GM06990 (cell line): ENCODE results near the gene COL23A1.
"Not testable (repeated sequence)": the region's sequence is repeated elsewhere in the genome, so short reads cannot be mapped to it uniquely, and the experiment has no call there.

Experiments used
- DNase-seq: peaks from one replicate; pipeline ENCODE4 v3.0.0-alpha.2; 2011; ENCODE audit not compliant: insufficient read length; ENCODE audit errors: extremely low read depth
- H3K27me3 ChIP-seq: replicated peaks from 2 replicates; pipeline ENCODE4 v1.6.0; 2011; ENCODE audit warnings: low read length; ENCODE audit not compliant: control insufficient read depth, insufficient read depth
- H3K36me3 ChIP-seq: 2 replicates; pipeline ENCODE4 v1.5.1; 2011; ENCODE audit warnings: low read length; ENCODE audit not compliant: control insufficient read depth, insufficient read depth
- H3K4me3 ChIP-seq: replicated peaks from 2 replicates; pipeline ENCODE4 v1.5.1; 2011; ENCODE audit warnings: low read depth, mild to moderate bottlenecking, control low read depth, low read length
- CTCF ChIP-seq: IDR thresholded peaks from 2 replicates; pipeline ENCODE4 v1.5.1; 2011; ENCODE audit warnings: low read length, control low read depth, mild to moderate bottlenecking, inconsistent platforms; ENCODE audit not compliant: insufficient read depth, poor library complexity, severe bottlenecking

COL23A1 gene

GRCh38 chr5:178305801-178306200 is 284.4 kb downstream of the COL23A1 start:
- DNase-seq = no peak
- no peaks in the 10 kb centered on the region for H3K36me3 ChIP-seq
- H3K4me3 ChIP-seq = no peak overlapping the region
- no peaks in the 10 kb centered on the region; the same call in none of the 2 replicates for H3K27me3 ChIP-seq
- TF ChIP-seq CTCF = no peak

DNA sequence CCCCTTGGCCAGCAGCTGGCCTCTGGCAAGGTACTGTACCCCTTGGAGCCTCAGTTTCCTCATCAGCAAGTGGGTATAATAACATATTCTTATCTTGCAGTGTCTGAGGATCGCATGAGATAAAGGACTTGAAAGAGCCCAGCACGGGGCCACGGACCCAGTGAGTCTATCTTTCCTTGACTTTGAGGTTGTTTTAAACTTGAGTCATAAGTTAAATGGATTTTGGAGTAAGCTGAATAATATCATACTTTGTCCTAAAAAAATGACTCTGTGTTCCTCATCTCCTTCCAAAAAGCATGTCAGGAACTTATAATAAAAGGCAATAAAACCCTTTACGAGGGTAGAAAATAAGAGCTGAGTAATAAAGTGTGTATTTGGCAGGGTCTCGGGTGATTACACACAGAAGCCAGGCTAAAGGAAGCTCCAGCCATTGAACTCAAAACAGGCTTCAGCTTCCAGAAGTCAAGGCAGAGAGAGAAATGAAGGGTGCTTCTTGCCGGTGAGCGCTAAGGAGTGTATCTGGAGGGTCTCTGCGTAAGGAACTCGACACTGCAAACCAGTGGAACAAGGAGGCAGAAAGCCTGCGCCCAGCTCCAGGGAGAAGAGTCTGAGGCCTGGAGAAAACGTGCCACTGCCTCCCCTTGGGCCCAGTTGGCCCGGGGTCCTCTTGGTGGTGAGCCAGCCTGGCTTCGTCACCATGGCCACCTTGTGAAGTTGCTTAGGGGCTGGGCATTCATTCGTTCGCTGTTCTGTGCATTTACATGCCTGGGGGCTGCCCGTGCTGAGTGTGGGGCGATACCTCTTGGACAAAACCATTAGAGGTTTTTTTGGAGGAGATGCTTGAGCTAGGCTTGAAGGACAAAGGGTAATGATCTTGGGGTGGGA is 285.2 kb downstream of the COL23A1 start:
- H3K4me3 ChIP-seq = no peak overlapping the region
- H3K36me3 ChIP-seq = no peaks in the 10 kb centered on the region
- DNase-seq = no peak
- no peak for TF ChIP-seq CTCF
- H3K27me3 ChIP-seq = no peaks in the 10 kb centered on the region; the same call in none of the 2 replicates

DNA sequence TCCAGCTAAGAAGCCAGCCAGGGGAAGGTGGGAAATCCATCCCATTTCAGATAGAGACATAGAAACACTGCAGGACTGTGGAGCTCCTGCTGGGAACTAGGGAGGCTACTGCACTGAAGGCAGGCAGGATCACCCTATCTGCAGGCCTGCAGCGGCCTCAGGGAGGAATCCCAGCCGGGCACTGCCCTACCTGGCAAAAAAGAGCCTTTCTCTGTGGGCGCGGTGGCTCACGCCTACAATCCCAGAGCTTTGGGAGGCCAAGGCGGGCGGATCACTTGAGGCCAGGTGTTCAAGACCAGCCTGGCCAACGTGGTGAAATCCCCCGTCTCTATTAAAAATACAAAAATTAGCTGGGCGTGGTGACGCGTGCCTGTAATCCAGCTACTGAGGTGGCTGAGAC is 286.2 kb downstream of the COL23A1 start:
- Histone ChIP-seq H3K36me3 (no peaks in the 10 kb centered on the region), H3K27me3 (no peaks in the 10 kb centered on the region; the same call in none of the 2 replicates)

GRCh38 chr5:178302321-178302720 is 287.9 kb downstream of the COL23A1 start:
- not testable (repeated sequence) for H3K4me3 ChIP-seq, H3K36me3 ChIP-seq, DNase-seq, H3K27me3 ChIP-seq

More for the DNA sequence above, 286.2 kb downstream of the COL23A1 start:
- no peak overlapping the region for H3K4me3 ChIP-seq
- DNase-seq = no peak
- no peak for TF ChIP-seq CTCF

- no peak for TF ChIP-seq CTCF
- Histone ChIP-seq H3K4me3 (peak overlapping the region; percentile 15), H3K27me3 (no peaks in the 10 kb centered on the region; the same call in none of the 2 replicates), H3K36me3 (no peaks in the 10 kb centered on the region)
- DNase-seq = no peak
Observed at GRCh38 chr5:178301641-178302040, 288.6 kb downstream of the COL23A1 start.

DNA sequence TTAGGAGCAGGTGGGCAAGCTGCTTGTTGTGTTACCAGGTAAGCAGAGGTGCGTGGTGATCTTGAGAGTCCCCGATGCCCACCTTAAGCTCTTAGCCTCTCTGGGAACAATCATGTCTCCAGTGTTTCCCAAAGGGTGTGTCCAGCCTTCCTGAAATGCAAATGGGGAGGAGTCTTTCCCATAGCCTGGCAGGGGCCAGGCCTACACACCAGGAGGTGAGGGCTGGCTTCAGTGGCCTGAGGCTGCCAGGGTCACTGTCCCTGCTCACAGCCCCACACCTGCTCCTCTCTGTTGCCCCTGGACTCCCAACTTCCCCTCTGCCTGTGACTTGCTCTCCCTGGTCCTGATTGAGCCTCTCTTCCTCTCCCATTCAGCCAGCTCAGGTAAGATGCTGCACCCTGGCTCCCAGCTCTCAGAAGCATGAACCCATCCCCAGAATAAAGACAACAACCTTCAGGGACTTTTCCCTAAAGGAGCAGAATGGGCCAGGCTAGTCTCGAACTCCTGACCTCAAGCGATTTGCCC is 291.8 kb downstream of the COL23A1 start:
- TF ChIP-seq CTCF = no peak
- H3K27me3 ChIP-seq = no peaks in the 10 kb centered on the region; the same call in 1 of the 2 replicates
- no peak for DNase-seq
- H3K36me3 ChIP-seq = no peaks in the 10 kb centered on the region
- H3K4me3 ChIP-seq = no peak overlapping the region
